ENCODE data around the gene SESN3. TPM values are rescaled to one million over a fixed set of nuclear protein-coding genes. Genes with fewer than 3 reads are reported as not detected.

Gene SESN3
- total RNA-seq, 1 donor: 6.9 TPM

GRCh38 chr11:95145430-95146060 is 85.5 kb downstream of the SESN3 start:
- H3K4me3 ChIP-seq (ENCODE audit: low read depth, low read length): no peak overlapping the region
- TF ChIP-seq CTCF (IDR thresholded peaks at IDR 0.05; ENCODE audit: insufficient read depth, low read depth, low read length): no peak
- DNase-seq (ENCODE audit: low read depth): peak; percentile 81

GRCh38 chr11:95144313-95145235 is 86.4 kb downstream of the SESN3 start:
- TF ChIP-seq CTCF (IDR thresholded peaks at IDR 0.05; ENCODE audit: insufficient read depth, low read depth, low read length): no peak
- no peak overlapping the region for H3K4me3 ChIP-seq (ENCODE audit: low read depth, low read length)
- peak; percentile 18 for DNase-seq (ENCODE audit: low read depth)

GRCh38 chr11:95143106-95143681 is 87.8 kb downstream of the SESN3 start:
- H3K4me3 ChIP-seq (ENCODE audit: low read depth, low read length): no peak overlapping the region
- no peak for DNase-seq (ENCODE audit: low read depth)
- no peak for TF ChIP-seq CTCF (IDR thresholded peaks at IDR 0.05; ENCODE audit: insufficient read depth, low read depth, low read length)

- no peak overlapping the region for H3K4me3 ChIP-seq (ENCODE audit: low read depth, low read length)
- no peak for DNase-seq (ENCODE audit: low read depth)
- TF ChIP-seq CTCF (IDR thresholded peaks at IDR 0.05; ENCODE audit: insufficient read depth, low read depth, low read length): no peak
These were observed 88.6 kb downstream of the SESN3 start for GRCh38 chr11:95142431-95142830.

GRCh38 chr11:95140397-95141033 is 90.5 kb downstream of the SESN3 start:
- no peak overlapping the region for H3K4me3 ChIP-seq (ENCODE audit: low read depth, low read length)
- peak; percentile 79 for DNase-seq (ENCODE audit: low read depth)
- TF ChIP-seq CTCF (IDR thresholded peaks at IDR 0.05; ENCODE audit: insufficient read depth, low read depth, low read length): no peak

GRCh38 chr11:95138448-95138847 is 92.6 kb downstream of the SESN3 start:
- peak; percentile 28 for TF ChIP-seq CTCF (IDR thresholded peaks at IDR 0.05; ENCODE audit: insufficient read depth, low read depth, low read length)
- peak; percentile 63 for DNase-seq (ENCODE audit: low read depth)
- H3K4me3 ChIP-seq (ENCODE audit: low read depth, low read length): no peak overlapping the region
